NT2/D1 (cell line): ENCODE data around the gene ANKS6.

Experiments used
- SUZ12 ChIP-seq: IDR thresholded peaks from 2 replicates; pipeline ENCODE4 v1.6.1; 2011; ENCODE audit not compliant: insufficient read length, insufficient read depth; ENCODE audit errors: extremely low read depth
- YY1 ChIP-seq: IDR thresholded peaks from 2 replicates; pipeline ENCODE4 v1.6.1; 2011; ENCODE audit not compliant: insufficient read length, insufficient read depth
- ZNF274 ChIP-seq: IDR thresholded peaks from 2 replicates; pipeline ENCODE4 v1.6.1; 2011; ENCODE audit warnings: mild to moderate bottlenecking, low read depth, low read length

- TF ChIP-seq ZNF274 (no peak), SUZ12 (no peak), YY1 (no peak)
These were observed 930 bp downstream of the ANKS6 start for GRCh38 chr9:98795295-98795955.
